Adipocyte (in vitro differentiated cells): Measurements from ENCODE around the gene BAHD1.

ENCODE experiments used
- DNase-seq: peaks from one replicate; pipeline ENCODE4 v3.0.0-alpha.2; 2015; ENCODE audit warnings: low read depth
- H3K27me3 ChIP-seq: replicated peaks from 2 replicates; pipeline ENCODE4 v1.7.0; 2013; ENCODE audit warnings: mild to moderate bottlenecking, low read length, moderate library complexity; ENCODE audit not compliant: control insufficient read depth, insufficient read depth
- H3K36me3 ChIP-seq: 2 replicates; pipeline ENCODE4 v1.7.0; 2013; ENCODE audit warnings: low read length, mild to moderate bottlenecking, moderate library complexity; ENCODE audit not compliant: control insufficient read depth, insufficient read depth, severe bottlenecking
- H3K4me1 ChIP-seq: 2 replicates; pipeline ENCODE4 v1.7.0; 2013; ENCODE audit warnings: mild to moderate bottlenecking, low read length, moderate library complexity; ENCODE audit not compliant: control insufficient read depth, insufficient read depth
- H3K4me3 ChIP-seq: 2 replicates; pipeline ENCODE4 v1.7.0; 2013; ENCODE audit warnings: mild to moderate bottlenecking, low read length, moderate library complexity
- H3K9ac ChIP-seq: 2 replicates; pipeline ENCODE4 v1.7.0; 2013; ENCODE audit warnings: mild to moderate bottlenecking, low read length, moderate library complexity
- H3K9me3 ChIP-seq: 2 replicates; pipeline ENCODE4 v1.7.0; 2013; ENCODE audit warnings: mild to moderate bottlenecking, low read length, moderate library complexity; ENCODE audit not compliant: control insufficient read depth

The BAHD1 gene

GRCh38 chr15:40440743-40441564 is at the start of gene BAHD1:
Gene BAHD1 (plus strand): TSS chr15:40440953. CDS start chr15:40458465, 17,512 bp downstream.
- peaks cover 37% of the 10 kb centered on the region for H3K4me1 ChIP-seq
- peak within 1 kb of the TSS; percentile 84 for H3K9ac ChIP-seq
- DNase-seq = peak; percentile 98
- H3K27me3 ChIP-seq = peaks cover 29% of the 10 kb centered on the region
- no peaks in the 10 kb centered on the region for H3K9me3 ChIP-seq
- H3K4me3 ChIP-seq = peak within 1 kb of the TSS; percentile 86
- H3K36me3 ChIP-seq = no peaks in the 10 kb centered on the region

GRCh38 chr15:40392986-40393948 is 47.5 kb upstream of the BAHD1 start:
- H3K4me1 ChIP-seq = peaks cover 47% of the 10 kb centered on the region
- H3K36me3 ChIP-seq = peaks cover 45% of the 10 kb centered on the region
- no peak overlapping the region for H3K4me3 ChIP-seq

GRCh38 chr15:40397688-40398412 is 42.9 kb upstream of the BAHD1 start:
- peaks cover 8% of the 10 kb centered on the region for H3K4me1 ChIP-seq
- no peak for DNase-seq
- H3K27me3 ChIP-seq = no peaks in the 10 kb centered on the region
- H3K9me3 ChIP-seq = no peaks in the 10 kb centered on the region
- H3K9ac ChIP-seq = no peak overlapping the region
- H3K4me3 ChIP-seq = no peak overlapping the region
- peaks cover 14% of the 10 kb centered on the region for H3K36me3 ChIP-seq

More at GRCh38 chr15:40392986-40393948, 47.5 kb upstream of the BAHD1 start:
- H3K27me3 ChIP-seq = no peaks in the 10 kb centered on the region
- no peaks in the 10 kb centered on the region for H3K9me3 ChIP-seq
- H3K9ac ChIP-seq = no peak overlapping the region
- DNase-seq = peak; percentile 75

- no peak for DNase-seq
- Histone ChIP-seq H3K4me3 (no peak overlapping the region), H3K9me3 (no peaks in the 10 kb centered on the region), H3K36me3 (peaks cover 8% of the 10 kb centered on the region), H3K4me1 (peaks cover 2% of the 10 kb centered on the region), H3K9ac (no peak overlapping the region), H3K27me3 (no peaks in the 10 kb centered on the region)
Observed at GRCh38 chr15:40398413-40398873, 42.3 kb upstream of the BAHD1 start.

GRCh38 chr15:40399370-40399769 is 41.4 kb upstream of the BAHD1 start:
- no peak for DNase-seq

GRCh38 chr15:40405501-40406381 is 35.0 kb upstream of the BAHD1 start, which contains the start of gene IVD:
Gene IVD (plus strand): TSS chr15:40405795. CDS start chr15:40405828, 33 bp downstream.
- no peaks in the 10 kb centered on the region for H3K9me3 ChIP-seq
- H3K36me3 ChIP-seq = peaks cover 30% of the 10 kb centered on the region
- H3K27me3 ChIP-seq = no peaks in the 10 kb centered on the region
- H3K4me3 ChIP-seq = peak within 1 kb of the TSS; percentile 94
- peak within 1 kb of the TSS; percentile 94 for H3K9ac ChIP-seq
- peak; percentile 98 for DNase-seq
- peaks cover 24% of the 10 kb centered on the region for H3K4me1 ChIP-seq

More at GRCh38 chr15:40399370-40399769, 41.4 kb upstream of the BAHD1 start:
- Histone ChIP-seq H3K9ac (no peak overlapping the region), H3K9me3 (no peaks in the 10 kb centered on the region), H3K4me1 (no peaks in the 10 kb centered on the region), H3K27me3 (no peaks in the 10 kb centered on the region), H3K4me3 (no peak overlapping the region), H3K36me3 (no peaks in the 10 kb centered on the region)

GRCh38 chr15:40407330-40407990 is 33.3 kb upstream of the BAHD1 start:
- Histone ChIP-seq H3K4me3 (peak overlapping the region; percentile 48), H3K4me1 (peaks cover 29% of the 10 kb centered on the region), H3K9ac (peak overlapping the region; percentile 21), H3K9me3 (no peaks in the 10 kb centered on the region), H3K36me3 (peaks cover 44% of the 10 kb centered on the region), H3K27me3 (no peaks in the 10 kb centered on the region)
- no peak for DNase-seq

- Histone ChIP-seq H3K27me3 (no peaks in the 10 kb centered on the region), H3K4me1 (peaks cover 34% of the 10 kb centered on the region), H3K9ac (no peak overlapping the region), H3K9me3 (no peaks in the 10 kb centered on the region), H3K4me3 (no peak overlapping the region), H3K36me3 (peaks cover 63% of the 10 kb centered on the region)
- DNase-seq = no peak
Observed at GRCh38 chr15:40409366-40409765, 31.4 kb upstream of the BAHD1 start.

GRCh38 chr15:40410476-40410875 is 30.3 kb upstream of the BAHD1 start:
- Histone ChIP-seq H3K36me3 (peaks cover 74% of the 10 kb centered on the region), H3K9ac (no peak overlapping the region), H3K4me1 (peaks cover 28% of the 10 kb centered on the region), H3K4me3 (no peak overlapping the region), H3K9me3 (no peaks in the 10 kb centered on the region), H3K27me3 (no peaks in the 10 kb centered on the region)
- no peak for DNase-seq
